Measurements from ENCODE around the gene FAM241B. TPM values are rescaled to one million over a fixed set of nuclear protein-coding genes. Genes with fewer than 3 reads are reported as not detected.

FAM241B gene
- total and polyA plus RNA-seq, 2 donors from 2014 or later = 7.6 to 23.7 TPM

GRCh38 chr10:69648461-69648860 is 18.4 kb downstream of the FAM241B start:
- intact Hi-C loops (cut with DNase I) = no loop called here
- Histone ChIP-seq H3K9ac (ENCODE audit: low read length in 3 of 3) (no peak overlapping the region), H3K36me3 (ENCODE audit: control insufficient read depth in 2 of 3, insufficient read depth in 3 of 3, low read length in 3 of 3) (no peaks in the 10 kb centered on the region), H3K27ac (ENCODE audit: low read depth in 2 of 2, low read length in 2 of 2) (no peak overlapping the region), H3K4me1 (ENCODE audit: control insufficient read depth in 2 of 3, insufficient read depth in 2 of 3, low read depth in 1 of 3, low read length in 3 of 3) (no peaks in the 10 kb centered on the region), H3K9me3 (ENCODE audit: control insufficient read depth in 2 of 3, insufficient read depth in 1 of 3, low read length in 3 of 3) (no peaks in the 10 kb centered on the region), H3K4me3 (ENCODE audit: low read length in 3 of 3) (no peak overlapping the region), H3K27me3 (ENCODE audit: control insufficient read depth, insufficient read depth, low read length) (no peaks in the 10 kb centered on the region)
- no peak for TF ChIP-seq CTCF (IDR thresholded peaks at IDR 0.05; ENCODE audit: borderline replicate concordance, extremely low read depth, insufficient read depth)
- peak in 2 of 5 donors; percentile 4 to 36 for DNase-seq
- FAIRE-seq = no peak

DNA sequence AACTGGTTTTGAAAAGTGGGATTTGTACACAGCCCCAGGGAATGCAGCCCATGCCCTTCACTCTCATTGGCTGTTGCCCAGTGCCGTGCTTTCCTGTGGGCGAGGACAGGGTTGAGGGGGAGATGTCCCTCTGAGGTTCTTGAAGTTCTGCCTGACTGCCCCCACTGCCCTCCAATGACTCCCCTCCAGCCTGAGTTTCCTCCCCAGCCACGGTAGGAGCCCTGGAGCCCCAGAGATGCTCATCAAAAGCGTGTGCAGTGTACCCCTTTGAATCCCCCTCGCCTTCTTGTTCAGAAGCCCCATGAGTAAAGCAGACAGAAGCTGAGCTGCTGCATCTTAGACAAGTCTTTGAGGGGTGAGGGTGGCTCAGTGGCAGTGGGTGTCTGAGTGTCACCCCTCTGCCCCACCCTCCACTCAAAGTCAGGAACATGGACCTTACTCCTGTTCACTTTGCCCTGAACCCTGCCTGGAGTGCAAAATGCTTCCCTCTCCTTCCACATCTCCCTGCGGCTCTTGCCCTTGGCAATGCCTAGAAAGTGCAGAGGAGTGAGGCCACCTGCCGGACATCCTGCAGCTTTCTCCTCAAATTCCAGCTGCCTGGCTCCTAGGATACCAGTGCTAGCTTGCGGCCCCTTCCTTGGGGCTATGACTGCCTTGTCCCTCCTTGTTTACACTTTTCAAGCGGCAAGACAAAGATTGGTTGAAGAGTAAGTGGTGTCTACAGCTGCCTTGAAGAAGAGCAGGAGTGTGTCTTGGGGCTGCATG is 19.9 kb downstream of the FAM241B start:
- DNase-seq = peak in 3 of 5 donors; percentile 72 to 81 (median 78)
- no peaks in the 10 kb centered on the region for H3K9me3 ChIP-seq (ENCODE audit: control insufficient read depth in 2 of 3, insufficient read depth in 1 of 3, low read length in 3 of 3)

DNA sequence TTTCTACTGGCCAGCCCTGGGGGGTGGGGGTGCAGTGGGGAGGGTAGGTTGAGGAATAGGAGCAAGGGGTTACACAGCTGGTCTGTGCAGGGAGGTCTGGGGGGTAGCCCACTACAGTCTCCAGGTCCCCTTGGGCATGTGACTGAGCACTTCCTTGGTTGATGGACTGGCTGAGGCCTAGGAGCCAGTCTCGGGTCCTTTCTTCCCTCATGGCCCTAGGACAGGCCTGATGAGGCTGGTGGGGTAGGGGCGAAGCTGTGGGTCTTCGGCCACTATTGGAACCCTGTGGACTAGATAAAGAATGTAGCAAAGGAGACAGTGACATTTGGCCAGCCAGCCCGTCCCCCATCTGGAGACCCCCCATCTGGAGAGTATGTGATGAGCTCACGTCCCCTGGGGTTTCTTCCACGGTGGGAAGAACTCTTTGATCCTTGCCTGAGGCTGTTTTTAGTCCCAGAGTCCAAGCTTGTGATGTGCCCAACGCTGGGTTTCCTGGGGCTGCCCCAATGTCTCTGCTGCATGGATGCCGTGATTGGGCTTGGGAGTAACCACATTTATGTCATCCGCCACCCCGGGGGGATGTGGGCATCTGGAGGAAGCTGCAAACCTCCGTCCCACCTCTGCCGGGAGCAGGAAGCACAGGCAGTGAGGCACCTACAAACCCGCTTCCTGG is 20.7 kb downstream of the FAM241B start:
- no peak overlapping the region for H3K27ac ChIP-seq (ENCODE audit: low read depth in 2 of 2, low read length in 2 of 2)
- DNase-seq (no peak), FAIRE-seq (no peak)
- H3K9ac ChIP-seq (ENCODE audit: low read length in 3 of 3) = no peak overlapping the region
- H3K9me3 ChIP-seq (ENCODE audit: control insufficient read depth in 2 of 3, insufficient read depth in 1 of 3, low read length in 3 of 3) = no peaks in the 10 kb centered on the region
- H3K4me3 ChIP-seq (ENCODE audit: low read length in 3 of 3) = no peak overlapping the region
- no peaks in the 10 kb centered on the region for H3K27me3 ChIP-seq (ENCODE audit: control insufficient read depth, insufficient read depth, low read length)
- H3K4me1 ChIP-seq (ENCODE audit: control insufficient read depth in 2 of 3, insufficient read depth in 2 of 3, low read depth in 1 of 3, low read length in 3 of 3) = no peaks in the 10 kb centered on the region
- no peaks in the 10 kb centered on the region for H3K36me3 ChIP-seq (ENCODE audit: control insufficient read depth in 2 of 3, insufficient read depth in 3 of 3, low read length in 3 of 3)
- no peak for TF ChIP-seq CTCF (IDR thresholded peaks at IDR 0.05; ENCODE audit: borderline replicate concordance, extremely low read depth, insufficient read depth)
- intact Hi-C loops (cut with DNase I) = no loop called here

More for the DNA sequence above, 19.9 kb downstream of the FAM241B start:
- no peak overlapping the region for H3K4me3 ChIP-seq (ENCODE audit: low read length in 3 of 3)
- no peak overlapping the region for H3K27ac ChIP-seq (ENCODE audit: low read depth in 2 of 2, low read length in 2 of 2)
- intact Hi-C loops (cut with DNase I) = no loop called here
- H3K27me3 ChIP-seq (ENCODE audit: control insufficient read depth, insufficient read depth, low read length) = no peaks in the 10 kb centered on the region
- H3K9ac ChIP-seq (ENCODE audit: low read length in 3 of 3) = no peak overlapping the region
- no peak for FAIRE-seq
- no peak for TF ChIP-seq CTCF (IDR thresholded peaks at IDR 0.05; ENCODE audit: borderline replicate concordance, extremely low read depth, insufficient read depth)
- no peaks in the 10 kb centered on the region for H3K36me3 ChIP-seq (ENCODE audit: control insufficient read depth in 2 of 3, insufficient read depth in 3 of 3, low read length in 3 of 3)
- H3K4me1 ChIP-seq (ENCODE audit: control insufficient read depth in 2 of 3, insufficient read depth in 2 of 3, low read depth in 1 of 3, low read length in 3 of 3) = no peaks in the 10 kb centered on the region

Data from kidney (tissue), 14 donors.